Hepatocyte (in vitro differentiated cells): ENCODE results near the gene PIAS1.

ENCODE experiments used
- CTCF ChIP-seq: fragments of 200-600 bp; sonication (generic); IDR thresholded peaks from 2 replicates; pipeline ENCODE4 v1.5.1; 2016; ENCODE audit warnings: antibody characterized with exemption, mild to moderate bottlenecking; ENCODE audit not compliant: poor library complexity
- EZH2 ChIP-seq: fragments of 200-600 bp; sonication (generic); IDR thresholded peaks from 2 replicates; pipeline ENCODE4 v1.6.1; 2016; ENCODE audit warnings: antibody characterized with exemption, mild to moderate bottlenecking, borderline replicate concordance
- EZH2phosphoT487 ChIP-seq: fragments of 200-600 bp; sonication (generic); IDR thresholded peaks from one replicate; pipeline ENCODE4 v1.6.1; 2018; ENCODE audit warnings: antibody characterized with exemption, mild to moderate bottlenecking, low read depth, moderate library complexity; ENCODE audit not compliant: unreplicated experiment, severe bottlenecking

GRCh38 chr15:68047826-68048225 lies 6.3 kb upstream of the PIAS1 start:
- TF ChIP-seq EZH2 (no peak), CTCF (no peak), EZH2phosphoT487 (no peak)
